Measurements from ENCODE around the gene ATXN1L. TPM values are rescaled to one million over a fixed set of nuclear protein-coding genes. Genes with fewer than 3 reads are reported as not detected.

The ATXN1L gene
- polyA plus RNA-seq, 1 of the 3 experiments (the other 2 are of a cell fraction), result 8.0 TPM

- 84% methylated on average over 4 of the region's 4 CpGs for WGBS (ENCODE audit: low lambda C conversion rate)
- Histone ChIP-seq H3K79me2 (ENCODE audit: insufficient read depth) (no peaks in the 10 kb centered on the region), H3K4me1 (ENCODE audit: control insufficient read depth in 1 of 2, insufficient read depth in 2 of 2, low read depth in 1 of 2, low read length in 1 of 2) (peaks cover 0 to 8% of the 10 kb centered on the region in 2 experiments; a peak in 2 of 4 replicates), H3K36me3 (replicated peaks in 1 of 2; ENCODE audit: control insufficient read depth in 1 of 2, insufficient read depth in 2 of 2, low read length in 1 of 2) (peaks cover 25 to 37% of the 10 kb centered on the region in 2 experiments), H3K4me3 (ENCODE audit: low read depth in 2 of 2, low read length in 1 of 2) (no peak overlapping the region), H3K9me2 (no peaks in the 10 kb centered on the region), H3K4me2 (no peak overlapping the region), H3K9ac (no peak overlapping the region), H4K20me1 (ENCODE audit: insufficient read depth) (no peaks in the 10 kb centered on the region), H3K9me3 (no peaks in the 10 kb centered on the region), H3K27ac (ENCODE audit: low read depth in 2 of 2, low read length in 1 of 2) (no peak overlapping the region), H3F3A (replicated peaks; ENCODE audit: insufficient read depth) (peaks cover 9% of the 10 kb centered on the region), H3K27me3 (ENCODE audit: insufficient read depth) (no peaks in the 10 kb centered on the region), H2AFZ (ENCODE audit: low read depth) (no peak overlapping the region)
- DNase-seq, result no peak
- ChIA-PET POLR2A (no interaction called here), CTCF (no interaction called here)
- TF ChIP-seq, protein P1, sequence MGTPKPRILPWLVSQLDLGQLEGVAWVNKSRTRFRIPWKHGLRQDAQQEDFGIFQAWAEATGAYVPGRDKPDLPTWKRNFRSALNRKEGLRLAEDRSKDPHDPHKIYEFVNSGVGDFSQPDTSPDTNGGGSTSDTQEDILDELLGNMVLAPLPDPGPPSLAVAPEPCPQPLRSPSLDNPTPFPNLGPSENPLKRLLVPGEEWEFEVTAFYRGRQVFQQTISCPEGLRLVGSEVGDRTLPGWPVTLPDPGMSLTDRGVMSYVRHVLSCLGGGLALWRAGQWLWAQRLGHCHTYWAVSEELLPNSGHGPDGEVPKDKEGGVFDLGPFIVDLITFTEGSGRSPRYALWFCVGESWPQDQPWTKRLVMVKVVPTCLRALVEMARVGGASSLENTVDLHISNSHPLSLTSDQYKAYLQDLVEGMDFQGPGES (IDR thresholded peaks at IDR 0.05; ENCODE audit: low read depth, low read length), result no peak
- TF ChIP-seq EP300 (IDR thresholded peaks at IDR 0.05; ENCODE audit: borderline replicate concordance in 1 of 2, low read depth in 1 of 2, low read length in 1 of 2) (no peak), RXRA (IDR thresholded peaks at IDR 0.05; ENCODE audit: borderline replicate concordance, low read depth) (no peak), NFIC (IDR thresholded peaks at IDR 0.05; ENCODE audit: borderline replicate concordance) (no peak), TAF1 (IDR thresholded peaks at IDR 0.05; ENCODE audit: borderline replicate concordance, low read depth, low read length) (no peak), FOXM1 (IDR thresholded peaks at IDR 0.05; ENCODE audit: low read depth) (no peak), SMC3 (IDR thresholded peaks at IDR 0.05; ENCODE audit: low read depth, low read length) (no peak), ELF1 (IDR thresholded peaks at IDR 0.05) (no peak), NRF1 (IDR thresholded peaks at IDR 0.05; ENCODE audit: low read depth, low read length) (no peak), YY1 (IDR thresholded peaks at IDR 0.05; ENCODE audit: low read depth) (no peak), FOXJ3 (CRISPR knock-in tag; IDR thresholded peaks at IDR 0.05) (no peak)
- TF ChIP-seq, protein P2, sequence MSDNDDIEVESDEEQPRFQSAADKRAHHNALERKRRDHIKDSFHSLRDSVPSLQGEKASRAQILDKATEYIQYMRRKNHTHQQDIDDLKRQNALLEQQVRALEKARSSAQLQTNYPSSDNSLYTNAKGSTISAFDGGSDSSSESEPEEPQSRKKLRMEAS (IDR thresholded peaks at IDR 0.05; ENCODE audit: low read depth), result no peak
- TF ChIP-seq, protein P3, sequence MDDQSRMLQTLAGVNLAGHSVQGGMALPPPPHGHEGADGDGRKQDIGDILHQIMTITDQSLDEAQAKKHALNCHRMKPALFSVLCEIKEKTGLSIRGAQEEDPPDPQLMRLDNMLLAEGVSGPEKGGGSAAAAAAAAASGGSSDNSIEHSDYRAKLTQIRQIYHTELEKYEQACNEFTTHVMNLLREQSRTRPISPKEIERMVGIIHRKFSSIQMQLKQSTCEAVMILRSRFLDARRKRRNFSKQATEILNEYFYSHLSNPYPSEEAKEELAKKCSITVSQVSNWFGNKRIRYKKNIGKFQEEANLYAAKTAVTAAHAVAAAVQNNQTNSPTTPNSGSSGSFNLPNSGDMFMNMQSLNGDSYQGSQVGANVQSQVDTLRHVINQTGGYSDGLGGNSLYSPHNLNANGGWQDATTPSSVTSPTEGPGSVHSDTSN (IDR thresholded peaks at IDR 0.05), result no peak
These were observed 33.1 kb downstream of the ATXN1L start for GRCh38 chr16:71878911-71879310.

DNA sequence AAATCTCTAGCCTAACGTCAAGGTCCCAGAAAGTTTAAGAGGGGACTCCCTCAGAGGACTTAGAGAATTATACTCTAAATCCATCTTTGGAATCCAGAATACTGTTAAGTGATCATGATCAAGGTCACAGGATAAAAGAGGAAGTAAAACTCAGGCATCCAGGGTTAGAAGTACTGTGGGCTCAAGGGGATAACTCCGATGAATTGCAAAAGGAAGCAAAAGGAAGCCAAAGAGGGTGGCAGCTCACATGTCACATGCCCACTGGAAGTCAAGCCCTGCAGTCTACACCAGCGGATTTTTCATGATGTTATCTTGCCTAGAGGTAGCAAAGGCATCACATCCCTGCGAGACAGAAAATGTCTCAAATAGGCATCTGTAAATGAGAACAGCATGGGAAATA, 34.4 kb downstream of the ATXN1L start:
- ChIA-PET POLR2A (no interaction called here), CTCF (interaction anchor here (3.4 kb wide), 1 partner anchor 81 kb away, joined by 37 read pairs; no protein-coding TSS in a partner anchor)
- 84% methylated on average over 4 of the region's 4 CpGs for WGBS (ENCODE audit: low lambda C conversion rate)
- Histone ChIP-seq H3K79me2 (ENCODE audit: insufficient read depth) (no peaks in the 10 kb centered on the region), H3K27me3 (ENCODE audit: insufficient read depth) (no peaks in the 10 kb centered on the region), H3K27ac (ENCODE audit: low read depth in 2 of 2, low read length in 1 of 2) (no peak overlapping the region), H2AFZ (ENCODE audit: low read depth) (no peak overlapping the region), H4K20me1 (ENCODE audit: insufficient read depth) (no peaks in the 10 kb centered on the region), H3K9me2 (no peaks in the 10 kb centered on the region), H3K4me2 (no peak overlapping the region), H3K36me3 (replicated peaks in 1 of 2; ENCODE audit: control insufficient read depth in 1 of 2, insufficient read depth in 2 of 2, low read length in 1 of 2) (peaks cover 25 to 34% of the 10 kb centered on the region in 2 experiments), H3K9ac (no peak overlapping the region), H3K9me3 (no peaks in the 10 kb centered on the region), H3F3A (replicated peaks; ENCODE audit: insufficient read depth) (peaks cover 10% of the 10 kb centered on the region), H3K4me1 (ENCODE audit: control insufficient read depth in 1 of 2, insufficient read depth in 2 of 2, low read depth in 1 of 2, low read length in 1 of 2) (peaks cover 0 to 8% of the 10 kb centered on the region in 2 experiments; a peak in 2 of 4 replicates), H3K4me3 (ENCODE audit: low read depth in 2 of 2, low read length in 1 of 2) (no peak overlapping the region)
- no peak for DNase-seq
- TF ChIP-seq MXI1 (IDR thresholded peaks at IDR 0.05; ENCODE audit: low read depth, low read length) (no peak), RFX5 (IDR thresholded peaks at IDR 0.05; ENCODE audit: low read length) (no peak), NFIC (IDR thresholded peaks at IDR 0.05; ENCODE audit: borderline replicate concordance) (no peak), SMC3 (IDR thresholded peaks at IDR 0.05; ENCODE audit: low read depth, low read length) (no peak), RCOR1 (IDR thresholded peaks at IDR 0.05; ENCODE audit: low read length) (no peak), GATA2 (CRISPR knock-in tag; IDR thresholded peaks at IDR 0.05) (no peak), TEAD4 (IDR thresholded peaks at IDR 0.05; ENCODE audit: borderline replicate concordance, insufficient read depth) (no peak), POLR2AphosphoS5 (IDR thresholded peaks at IDR 0.05; ENCODE audit: low read depth, low read length) (no peak), ELF1 (IDR thresholded peaks at IDR 0.05) (no peak), CHD2 (IDR thresholded peaks at IDR 0.05; ENCODE audit: low read length, partially characterized antibody) (no peak), FOSL2 (IDR thresholded peaks at IDR 0.05; ENCODE audit: borderline replicate concordance, low read depth) (no peak), YY1 (IDR thresholded peaks at IDR 0.05; ENCODE audit: low read depth) (no peak), RXRA (IDR thresholded peaks at IDR 0.05; ENCODE audit: borderline replicate concordance, low read depth) (no peak)
- TF ChIP-seq, protein P4, sequence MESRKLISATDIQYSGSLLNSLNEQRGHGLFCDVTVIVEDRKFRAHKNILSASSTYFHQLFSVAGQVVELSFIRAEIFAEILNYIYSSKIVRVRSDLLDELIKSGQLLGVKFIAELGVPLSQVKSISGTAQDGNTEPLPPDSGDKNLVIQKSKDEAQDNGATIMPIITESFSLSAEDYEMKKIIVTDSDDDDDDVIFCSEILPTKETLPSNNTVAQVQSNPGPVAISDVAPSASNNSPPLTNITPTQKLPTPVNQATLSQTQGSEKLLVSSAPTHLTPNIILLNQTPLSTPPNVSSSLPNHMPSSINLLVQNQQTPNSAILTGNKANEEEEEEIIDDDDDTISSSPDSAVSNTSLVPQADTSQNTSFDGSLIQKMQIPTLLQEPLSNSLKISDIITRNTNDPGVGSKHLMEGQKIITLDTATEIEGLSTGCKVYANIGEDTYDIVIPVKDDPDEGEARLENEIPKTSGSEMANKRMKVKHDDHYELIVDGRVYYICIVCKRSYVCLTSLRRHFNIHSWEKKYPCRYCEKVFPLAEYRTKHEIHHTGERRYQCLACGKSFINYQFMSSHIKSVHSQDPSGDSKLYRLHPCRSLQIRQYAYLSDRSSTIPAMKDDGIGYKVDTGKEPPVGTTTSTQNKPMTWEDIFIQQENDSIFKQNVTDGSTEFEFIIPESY (IDR thresholded peaks at IDR 0.05; ENCODE audit: borderline replicate concordance, low read depth), result no peak
- TF ChIP-seq, protein P3 (IDR thresholded peaks at IDR 0.05), result no peak

All from SK-N-SH (cell line).